ENCODE measurements around the gene HIC1. TPM values are rescaled to one million over a fixed set of nuclear protein-coding genes. Genes with fewer than 3 reads are reported as not detected.

HIC1 gene
- total RNA-seq, 1 donor from 2014 or later, result 9.3 TPM

GRCh38 chr17:2049333-2050299, 5.3 kb upstream of the HIC1 start:
- intact Hi-C loops (cut with micrococcal nuclease), result loop anchor here (1.0 to 5.0 kb wide), 2 partner anchors 19 to 353 kb away; partner anchors contain the start of genes DPH1 and MNT
- ChIA-PET POLR2A (interaction anchor here (0.6 to 2.1 kb wide), 4 partner anchors 9 to 186 kb away, joined by 3 to 11 read pairs (median 4); partner anchors contain the start of gene DPH1), CTCF (no interaction called here)
- DNase-seq, result peak; percentile 91
- Mint-ChIP-seq H3K27me3 (peaks cover 15% of the 10 kb centered on the region), H3K9me3 (no peaks in the 10 kb centered on the region), H3K36me3 (ENCODE audit: low read depth) (peaks cover 3% of the 10 kb centered on the region), H3K4me3 (peak overlapping the region; percentile 72), H3K27ac (peak overlapping the region; percentile 53), H3K4me1 (peaks cover 30% of the 10 kb centered on the region)
- no peak for TF ChIP-seq CTCF (IDR thresholded peaks at IDR 0.05)
- ATAC-seq (ENCODE audit: low read depth), result peak; percentile 81

- ATAC-seq (ENCODE audit: low read depth), result peak; percentile 21
- POLR2A ChIA-PET, result interaction anchor here (0.7 to 2.1 kb wide), 3 partner anchors 20 to 39 kb away, joined by 3 to 11 read pairs (median 4); partner anchors contain the start of genes DPH1 and RTN4RL1
- no peaks in the 10 kb centered on the region for H3K36me3 Mint-ChIP-seq (ENCODE audit: low read depth)
- no peak for DNase-seq
- TF ChIP-seq CTCF (IDR thresholded peaks at IDR 0.05), result no peak
- intact Hi-C loops (cut with micrococcal nuclease), result loop anchor here (5.0 kb wide), 1 partner anchor 352 kb away; the partner anchor contains the start of gene MNT
- peaks cover 15% of the 10 kb centered on the region for H3K27me3 Mint-ChIP-seq
- no peak overlapping the region for H3K4me3 Mint-ChIP-seq
- H3K27ac Mint-ChIP-seq, result no peak overlapping the region
- CTCF ChIA-PET, result interaction anchor here (1.8 to 2.0 kb wide), 2 partner anchors 120 to 196 kb away, joined by 4 to 6 read pairs; no protein-coding TSS in a partner anchor
- H3K9me3 Mint-ChIP-seq, result no peaks in the 10 kb centered on the region
- peaks cover 33% of the 10 kb centered on the region for H3K4me1 Mint-ChIP-seq
Measured at GRCh38 chr17:2050300-2051060, 4.4 kb upstream of the HIC1 start.

- intact Hi-C loops (cut with micrococcal nuclease), result loop anchor here (5.0 kb wide), 1 partner anchor 351 kb away; the partner anchor contains the start of gene MNT
- Mint-ChIP-seq H3K36me3 (ENCODE audit: low read depth) (no peaks in the 10 kb centered on the region), H3K27me3 (peaks cover 15% of the 10 kb centered on the region), H3K4me3 (peak overlapping the region; percentile 38), H3K9me3 (no peaks in the 10 kb centered on the region), H3K27ac (no peak overlapping the region), H3K4me1 (peaks cover 35% of the 10 kb centered on the region)
- POLR2A ChIA-PET, result interaction anchor here (0.6 to 2.1 kb wide), 4 partner anchors 21 to 1580 kb away, joined by 3 to 15 read pairs (median 8); partner anchors contain the start of genes DPH1 and RTN4RL1
- DNase-seq (no peak), ATAC-seq (ENCODE audit: low read depth) (no peak)
- CTCF ChIA-PET, result interaction anchor here (1.6 to 2.0 kb wide), 3 partner anchors 119 to 196 kb away, joined by 4 to 14 read pairs (median 6); no protein-coding TSS in a partner anchor
- no peak for TF ChIP-seq CTCF (IDR thresholded peaks at IDR 0.05)
Measured at GRCh38 chr17:2051061-2051932, 3.6 kb upstream of the HIC1 start.

GRCh38 chr17:2051933-2052559, 2.9 kb upstream of the HIC1 start:
- H3K4me3 Mint-ChIP-seq, result peak overlapping the region; percentile 28
- no peaks in the 10 kb centered on the region for H3K9me3 Mint-ChIP-seq
- no peak overlapping the region for H3K27ac Mint-ChIP-seq
- intact Hi-C loops (cut with micrococcal nuclease), result loop anchor here (5.0 kb wide), 1 partner anchor 350 kb away; the partner anchor contains the start of gene MNT
- H3K27me3 Mint-ChIP-seq, result peaks cover 15% of the 10 kb centered on the region
- no peak for ATAC-seq (ENCODE audit: low read depth)
- no peak for DNase-seq
- TF ChIP-seq CTCF (IDR thresholded peaks at IDR 0.05), result no peak
- H3K4me1 Mint-ChIP-seq, result peaks cover 39% of the 10 kb centered on the region
- H3K36me3 Mint-ChIP-seq (ENCODE audit: low read depth), result no peaks in the 10 kb centered on the region
- POLR2A ChIA-PET, result interaction anchor here (0.6 to 2.1 kb wide), 2 partner anchors 38 to 1579 kb away, joined by 11 to 15 read pairs; no protein-coding TSS in a partner anchor
- CTCF ChIA-PET, result interaction anchor here (1.6 to 2.0 kb wide), 3 partner anchors 118 to 195 kb away, joined by 4 to 14 read pairs (median 6); no protein-coding TSS in a partner anchor

Data from activated B cell treated with CpG ODN at 0.5 μM for 24 hours (primary cell).